Measurements from ENCODE around the gene KRT3. TPM values are rescaled to one million over a fixed set of nuclear protein-coding genes. Genes with fewer than 3 reads are reported as not detected.

Gene KRT3
- total and polyA plus RNA-seq, 9 of the 15 experiments (the other 6 are each of a cell fraction or from before 2014, with no cell fraction given), result not detected

DNA sequence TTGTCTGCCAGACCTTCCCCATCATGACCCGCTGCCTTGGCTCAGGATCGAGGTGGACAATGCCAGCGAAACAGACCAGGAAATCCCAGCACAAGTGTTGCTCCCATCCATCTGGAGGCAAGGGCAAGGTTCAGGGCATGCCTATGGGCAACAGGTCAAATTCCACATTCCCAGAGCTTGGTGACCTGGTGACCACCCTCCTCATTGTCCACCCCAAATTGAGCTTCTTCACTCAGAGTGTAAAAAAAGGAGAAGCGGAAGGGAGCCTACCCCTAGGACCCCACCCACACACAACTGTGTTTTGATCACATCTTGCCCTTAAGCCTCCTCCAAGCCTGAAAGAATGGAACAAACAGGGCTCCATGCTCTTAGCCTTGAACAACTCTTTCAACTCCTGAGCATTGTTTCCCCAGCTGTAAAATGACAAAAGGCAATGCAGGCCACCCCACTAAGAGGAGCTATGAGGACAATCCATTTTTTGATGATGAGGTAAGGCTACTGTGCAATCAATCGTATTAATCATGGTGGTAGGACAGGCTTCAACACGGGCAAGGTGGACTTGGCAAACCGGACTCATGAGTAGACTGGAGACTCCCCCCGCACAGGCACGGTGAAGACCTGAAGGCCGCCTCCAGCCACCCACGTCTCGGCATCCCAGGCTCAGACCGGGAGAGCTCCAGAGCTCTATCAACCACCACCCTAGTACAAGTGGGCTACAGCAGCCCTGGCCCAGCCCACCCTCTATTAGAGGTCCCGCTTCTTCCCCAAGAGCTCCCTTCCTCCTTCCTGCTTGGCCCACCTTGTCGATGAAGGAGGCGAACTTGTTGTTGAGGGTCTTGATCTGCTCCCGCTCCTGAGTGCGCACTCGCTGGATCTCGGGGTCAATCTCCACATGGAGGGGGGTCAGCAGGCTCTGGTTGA is 37.3 kb upstream of the KRT3 start:
- DNase-seq (ENCODE audit: extremely low read depth in 1 of 4, low spot score in 3 of 4), result no peak
- no peak overlapping the region for H3K9ac ChIP-seq (ENCODE audit: insufficient read depth in 1 of 2, low read depth in 2 of 2, low read length in 2 of 2)
- no peak for FAIRE-seq
- peaks cover 23 to 50% of the 10 kb centered on the region in 2 experiments for H3K27me3 ChIP-seq (ENCODE audit: control insufficient read depth in 2 of 2, insufficient read depth in 2 of 2, low read length in 2 of 2)
- H3K36me3 ChIP-seq (ENCODE audit: control insufficient read depth, insufficient read depth, low read length), result no peaks in the 10 kb centered on the region
- ChIA-PET CTCF (ENCODE audit: low intra/inter-chr PET ratio) (no interaction called here), POLR2A (interaction anchor here (1.1 kb wide), 1 partner anchor 189 kb away, joined by 4 read pairs; no protein-coding TSS in a partner anchor)
- ATAC-seq, result no peak
- no peak overlapping the region for H3K27ac ChIP-seq (ENCODE audit: extremely low read depth, low read depth, low read length)
- H3K4me3 ChIP-seq, result no peak overlapping the region
- no peak overlapping the region for H2AFZ ChIP-seq (ENCODE audit: low read depth, low read length)
- no peaks in the 10 kb centered on the region for H3K9me3 ChIP-seq (replicated peaks; ENCODE audit: control insufficient read depth, insufficient read depth, low read depth, low read length)
- peaks cover 13% of the 10 kb centered on the region in 2 experiments; a peak in 3 of 5 replicates for H3K4me1 ChIP-seq (replicated peaks in 1 of 2; ENCODE audit: control insufficient read depth in 2 of 2, insufficient read depth in 2 of 2, low read length in 2 of 2)
- BruUV-seq (replicated peaks), result no TSS peak
- intact Hi-C loops (cut with micrococcal nuclease) (no loop called here), in situ Hi-C loops (cut with MboI) (no loop called here)
- no peak for TF ChIP-seq ZNF780A (CRISPR knock-in tag; IDR thresholded peaks at IDR 0.05)
- TF ChIP-seq SPI1 (IDR thresholded peaks at IDR 0.05; ENCODE audit: borderline replicate concordance, low read depth, low read length), result 0 out of 2 replicates have a peak, but pooled peaks have one; percentile 8
- H4K20me1 ChIP-seq (replicated peaks; ENCODE audit: control insufficient read depth, insufficient read depth, low read length), result 0 out of 2 replicates have a peak, but pooled peaks cover 13% of the 10 kb centered on the region
- no peaks in the 10 kb centered on the region for H3K79me2 ChIP-seq (ENCODE audit: control insufficient read depth, insufficient read depth, low read length)
- WGBS (ENCODE audit: insufficient coverage, low coverage, missing lambda C conversion rate), result 19% methylated on average over 16 of the region's 20 CpGs
- no peaks in the 10 kb centered on the region for H3K9me1 ChIP-seq (ENCODE audit: control insufficient read depth, insufficient read depth, low read length)
- no peak overlapping the region for H3K4me2 ChIP-seq (ENCODE audit: insufficient read depth, low read length)

- Histone ChIP-seq H3K36me3 (ENCODE audit: control insufficient read depth, insufficient read depth, low read length) (no peaks in the 10 kb centered on the region), H4K20me1 (replicated peaks; ENCODE audit: control insufficient read depth, insufficient read depth, low read length) (0 out of 2 replicates have a peak, but pooled peaks cover 13% of the 10 kb centered on the region), H3K9ac (ENCODE audit: insufficient read depth in 1 of 2, low read depth in 2 of 2, low read length in 2 of 2) (no peak overlapping the region), H3K27ac (ENCODE audit: extremely low read depth, low read depth, low read length) (no peak overlapping the region), H3K4me2 (ENCODE audit: insufficient read depth, low read length) (no peak overlapping the region), H3K79me2 (ENCODE audit: control insufficient read depth, insufficient read depth, low read length) (no peaks in the 10 kb centered on the region), H3K27me3 (ENCODE audit: control insufficient read depth in 2 of 2, insufficient read depth in 2 of 2, low read length in 2 of 2) (peaks cover 24 to 48% of the 10 kb centered on the region in 2 experiments), H3K9me1 (ENCODE audit: control insufficient read depth, insufficient read depth, low read length) (no peaks in the 10 kb centered on the region), H3K9me3 (replicated peaks; ENCODE audit: control insufficient read depth, insufficient read depth, low read depth, low read length) (no peaks in the 10 kb centered on the region), H3K4me1 (replicated peaks in 1 of 2; ENCODE audit: control insufficient read depth in 2 of 2, insufficient read depth in 2 of 2, low read length in 2 of 2) (peaks cover 13% of the 10 kb centered on the region in 2 experiments; a peak in 3 of 5 replicates), H3K4me3 (no peak overlapping the region), H2AFZ (ENCODE audit: low read depth, low read length) (no peak overlapping the region)
- POLR2A ChIA-PET, result interaction anchor here (1.1 to 1.3 kb wide), 2 partner anchors 9 to 188 kb away, joined by 3 to 4 read pairs; no protein-coding TSS in a partner anchor
- TF ChIP-seq SUPT5H (IDR thresholded peaks at IDR 0.05), result no peak
- no peak for TF ChIP-seq HDGF (IDR thresholded peaks at IDR 0.05)
- TF ChIP-seq KDM1A (IDR thresholded peaks at IDR 0.05), result 0 out of 4 replicates have a peak, but pooled peaks of 1 of the 2 experiments have one; percentile 12
- no peak for TF ChIP-seq SFPQ (IDR thresholded peaks at IDR 0.05; ENCODE audit: low read depth, low read length)
- TF ChIP-seq HNRNPLL (IDR thresholded peaks at IDR 0.05; ENCODE audit: low read depth, low read length, poor library complexity, severe bottlenecking), result no peak
- no peak for TF ChIP-seq FOXJ3 (CRISPR knock-in tag; IDR thresholded peaks at IDR 0.05)
- BruUV-seq (replicated peaks), result no TSS peak
- in situ Hi-C loops (cut with MboI) (no loop called here), intact Hi-C loops (cut with micrococcal nuclease) (no loop called here)
- WGBS (ENCODE audit: insufficient coverage, low coverage, missing lambda C conversion rate), result 0% methylated on average over 3 of the region's 3 CpGs
- FAIRE-seq (no peak), DNase-seq (ENCODE audit: extremely low read depth in 1 of 4, low spot score in 3 of 4) (no peak), ATAC-seq (no peak)
- CTCF ChIA-PET (ENCODE audit: low intra/inter-chr PET ratio), result no interaction called here
These were observed 36.5 kb upstream of the KRT3 start for GRCh38 chr12:52832451-52832850.
